ENCODE measurements around the gene ZNF608.

Gene ZNF608

DNA sequence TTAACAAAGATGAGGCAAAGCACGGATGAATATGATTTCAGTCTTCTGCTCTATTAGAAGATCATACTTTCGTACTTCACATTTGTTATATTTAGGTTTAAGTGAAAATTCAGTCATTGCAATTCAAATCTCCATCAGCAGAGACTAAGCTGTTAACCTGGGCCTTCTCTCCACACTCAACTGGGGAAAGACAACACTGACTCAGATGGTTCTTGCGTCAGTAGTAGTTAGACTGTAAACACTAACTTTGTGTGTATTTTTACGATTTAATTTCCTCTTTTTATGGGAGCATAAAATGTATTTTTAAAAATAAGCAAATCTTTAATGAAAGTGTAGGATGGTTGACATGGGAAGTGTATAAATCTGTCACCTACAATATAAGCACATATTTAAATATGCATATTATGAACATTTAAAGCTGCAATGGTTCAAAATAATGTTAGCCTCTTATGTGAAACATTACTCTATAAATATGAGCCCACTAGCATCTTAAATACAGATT is 42.7 kb upstream of the ZNF608 start:
- Histone ChIP-seq H3K9me3 (ENCODE audit: control insufficient read depth, low read length) (no peaks in the 10 kb centered on the region), H3K27me3 (ENCODE audit: control insufficient read depth, insufficient read depth, low read length) (no peaks in the 10 kb centered on the region), H3K36me3 (ENCODE audit: control insufficient read depth, insufficient read depth, low read length) (no peaks in the 10 kb centered on the region), H3K4me3 (ENCODE audit: low read depth, low read length) (no peak overlapping the region), H3K4me1 (no peaks in the 10 kb centered on the region), H3K27ac (no peak overlapping the region), H2AFZ (no peak overlapping the region), H3K79me2 (no peaks in the 10 kb centered on the region), H3K9ac (no peak overlapping the region), H3K4me2 (ENCODE audit: low read length) (no peak overlapping the region)
- no peak for TF ChIP-seq CTCF (IDR thresholded peaks at IDR 0.05)

DNA sequence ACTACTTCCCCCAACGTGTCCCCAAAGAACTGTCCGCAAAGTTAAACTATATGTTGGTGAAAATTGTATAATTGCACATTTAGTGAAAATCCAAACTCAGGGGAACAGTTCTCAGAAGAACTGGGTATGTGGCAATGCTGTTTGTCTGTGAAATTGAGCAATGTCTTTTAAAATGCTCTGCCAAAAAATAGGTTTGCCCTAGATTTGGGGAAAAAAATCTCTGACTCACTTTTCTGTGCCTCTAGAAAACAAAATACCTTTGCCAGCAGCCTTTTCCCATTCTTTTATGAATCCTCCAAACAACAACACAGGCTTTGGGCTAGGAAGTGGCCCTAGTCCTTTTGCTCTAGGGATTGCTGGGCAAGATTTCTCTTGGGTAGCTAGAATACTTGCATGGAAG is 37.4 kb upstream of the ZNF608 start:
- Histone ChIP-seq H2AFZ (no peak overlapping the region), H3K9me3 (ENCODE audit: control insufficient read depth, low read length) (no peaks in the 10 kb centered on the region), H3K79me2 (no peaks in the 10 kb centered on the region), H3K27ac (no peak overlapping the region), H3K36me3 (ENCODE audit: control insufficient read depth, insufficient read depth, low read length) (no peaks in the 10 kb centered on the region), H3K4me1 (no peaks in the 10 kb centered on the region), H3K9ac (no peak overlapping the region), H3K27me3 (ENCODE audit: control insufficient read depth, insufficient read depth, low read length) (no peaks in the 10 kb centered on the region), H3K4me2 (ENCODE audit: low read length) (no peak overlapping the region), H3K4me3 (ENCODE audit: low read depth, low read length) (no peak overlapping the region)
- no peak for TF ChIP-seq CTCF (IDR thresholded peaks at IDR 0.05)

GRCh38 chr5:124783285-124783684 is 36.8 kb upstream of the ZNF608 start:
- TF ChIP-seq CTCF (IDR thresholded peaks at IDR 0.05) = no peak
- H3K79me2 ChIP-seq = no peaks in the 10 kb centered on the region
- no peaks in the 10 kb centered on the region for H3K36me3 ChIP-seq (ENCODE audit: control insufficient read depth, insufficient read depth, low read length)
- H3K27ac ChIP-seq = no peak overlapping the region
- no peak overlapping the region for H3K9ac ChIP-seq
- H3K9me3 ChIP-seq (ENCODE audit: control insufficient read depth, low read length) = no peaks in the 10 kb centered on the region
- no peak overlapping the region for H2AFZ ChIP-seq
- H3K27me3 ChIP-seq (ENCODE audit: control insufficient read depth, insufficient read depth, low read length) = no peaks in the 10 kb centered on the region
- H3K4me1 ChIP-seq = no peaks in the 10 kb centered on the region
- H3K4me2 ChIP-seq (ENCODE audit: low read length) = no peak overlapping the region
- H3K4me3 ChIP-seq (ENCODE audit: low read depth, low read length) = no peak overlapping the region

GRCh38 chr5:124782262-124782661 is 35.8 kb upstream of the ZNF608 start:
- Histone ChIP-seq H3K4me3 (ENCODE audit: low read depth, low read length) (no peak overlapping the region), H2AFZ (no peak overlapping the region), H3K9me3 (ENCODE audit: control insufficient read depth, low read length) (no peaks in the 10 kb centered on the region), H3K36me3 (ENCODE audit: control insufficient read depth, insufficient read depth, low read length) (no peaks in the 10 kb centered on the region), H3K4me2 (ENCODE audit: low read length) (no peak overlapping the region), H3K79me2 (no peaks in the 10 kb centered on the region), H3K27me3 (ENCODE audit: control insufficient read depth, insufficient read depth, low read length) (no peaks in the 10 kb centered on the region), H3K4me1 (no peaks in the 10 kb centered on the region), H3K9ac (no peak overlapping the region), H3K27ac (no peak overlapping the region)
- TF ChIP-seq CTCF (IDR thresholded peaks at IDR 0.05) = no peak

- Histone ChIP-seq H3K9ac (no peak overlapping the region), H2AFZ (no peak overlapping the region), H3K27ac (no peak overlapping the region), H3K4me3 (ENCODE audit: low read depth, low read length) (no peak overlapping the region), H3K9me3 (ENCODE audit: control insufficient read depth, low read length) (no peaks in the 10 kb centered on the region), H3K27me3 (ENCODE audit: control insufficient read depth, insufficient read depth, low read length) (no peaks in the 10 kb centered on the region), H3K79me2 (no peaks in the 10 kb centered on the region), H3K36me3 (ENCODE audit: control insufficient read depth, insufficient read depth, low read length) (no peaks in the 10 kb centered on the region), H3K4me2 (ENCODE audit: low read length) (no peak overlapping the region), H3K4me1 (no peaks in the 10 kb centered on the region)
- TF ChIP-seq CTCF (IDR thresholded peaks at IDR 0.05) = no peak
Measured at GRCh38 chr5:124780011-124780410, 33.6 kb upstream of the ZNF608 start.

All from parathyroid adenoma (tissue), 2 donors.